ES-I3 (cell line): ENCODE results near the gene COL23A1.

Experiments
- H3K36me3 ChIP-seq: 2 replicates; pipeline ENCODE4 v1.6.1; 2013; ENCODE audit warnings: mild to moderate bottlenecking, low read length, control low read depth, moderate library complexity; ENCODE audit not compliant: insufficient read depth
- H3K4me1 ChIP-seq: 2 replicates; pipeline ENCODE4 v1.6.1; 2013; ENCODE audit warnings: mild to moderate bottlenecking, control low read depth, low read length; ENCODE audit not compliant: insufficient read depth
- H3K9ac ChIP-seq: 2 replicates; pipeline ENCODE4 v1.6.1; 2013; ENCODE audit warnings: low read depth, mild to moderate bottlenecking, low read length, moderate library complexity
- H3K9me3 ChIP-seq: 2 replicates; pipeline ENCODE4 v1.6.1; 2013; ENCODE audit warnings: mild to moderate bottlenecking, low read length, moderate library complexity; ENCODE audit not compliant: control insufficient read depth, insufficient read depth

The COL23A1 gene

GRCh38 chr5:178470760-178471025 lies 119.5 kb downstream of the COL23A1 start:
- H3K36me3 ChIP-seq = no peaks in the 10 kb centered on the region
- H3K4me1 ChIP-seq = peaks cover 3% of the 10 kb centered on the region; the same call in 1 of the 2 replicates
- H3K9ac ChIP-seq = no peak overlapping the region
- no peaks in the 10 kb centered on the region; the same call in 1 of the 2 replicates for H3K9me3 ChIP-seq

GRCh38 chr5:178469975-178470759 lies 120.0 kb downstream of the COL23A1 start:
- no peak overlapping the region for H3K9ac ChIP-seq
- peaks cover 3% of the 10 kb centered on the region; the same call in 1 of the 2 replicates for H3K4me1 ChIP-seq
- no peaks in the 10 kb centered on the region; the same call in 1 of the 2 replicates for H3K9me3 ChIP-seq
- no peaks in the 10 kb centered on the region for H3K36me3 ChIP-seq

- Histone ChIP-seq H3K4me1 (peaks cover 3% of the 10 kb centered on the region; the same call in 1 of the 2 replicates), H3K36me3 (no peaks in the 10 kb centered on the region), H3K9ac (no peak overlapping the region), H3K9me3 (no peaks in the 10 kb centered on the region)
Observed at GRCh38 chr5:178469011-178469974, 120.9 kb downstream of the COL23A1 start.

GRCh38 chr5:178468196-178468685 lies 122.0 kb downstream of the COL23A1 start:
- peaks cover 5% of the 10 kb centered on the region; the same call in 1 of the 2 replicates for H3K4me1 ChIP-seq
- no peak overlapping the region for H3K9ac ChIP-seq
- H3K9me3 ChIP-seq = no peaks in the 10 kb centered on the region
- H3K36me3 ChIP-seq = no peaks in the 10 kb centered on the region

- no peaks in the 10 kb centered on the region for H3K36me3 ChIP-seq
- H3K4me1 ChIP-seq = peaks cover 11% of the 10 kb centered on the region; the same call in 1 of the 2 replicates
- H3K9ac ChIP-seq = no peak overlapping the region
- no peaks in the 10 kb centered on the region for H3K9me3 ChIP-seq
Observed at GRCh38 chr5:178467568-178468195, 122.5 kb downstream of the COL23A1 start.

GRCh38 chr5:178467205-178467567 lies 123.0 kb downstream of the COL23A1 start:
- H3K4me1 ChIP-seq = peaks cover 15% of the 10 kb centered on the region; the same call in 1 of the 2 replicates
- no peaks in the 10 kb centered on the region for H3K9me3 ChIP-seq
- H3K9ac ChIP-seq = no peak overlapping the region
- no peaks in the 10 kb centered on the region for H3K36me3 ChIP-seq

- Histone ChIP-seq H3K9ac (no peak overlapping the region), H3K9me3 (no peaks in the 10 kb centered on the region), H3K4me1 (peaks cover 23% of the 10 kb centered on the region; the same call in 1 of the 2 replicates), H3K36me3 (no peaks in the 10 kb centered on the region)
Observed at GRCh38 chr5:178466342-178466741, 123.9 kb downstream of the COL23A1 start.

- H3K9me3 ChIP-seq = no peaks in the 10 kb centered on the region
- no peaks in the 10 kb centered on the region for H3K36me3 ChIP-seq
- H3K9ac ChIP-seq = no peak overlapping the region
- H3K4me1 ChIP-seq = peaks cover 25% of the 10 kb centered on the region; the same call in 1 of the 2 replicates
Observed at GRCh38 chr5:178465861-178466288, 124.3 kb downstream of the COL23A1 start.

GRCh38 chr5:178465228-178465860 lies 124.8 kb downstream of the COL23A1 start:
- no peaks in the 10 kb centered on the region for H3K9me3 ChIP-seq
- H3K9ac ChIP-seq = no peak overlapping the region
- no peaks in the 10 kb centered on the region for H3K36me3 ChIP-seq
- H3K4me1 ChIP-seq = peaks cover 25% of the 10 kb centered on the region; the same call in 1 of the 2 replicates

GRCh38 chr5:178464431-178465048 lies 125.7 kb downstream of the COL23A1 start:
- Histone ChIP-seq H3K9me3 (no peaks in the 10 kb centered on the region), H3K9ac (no peak overlapping the region), H3K4me1 (peaks cover 25% of the 10 kb centered on the region; the same call in 1 of the 2 replicates), H3K36me3 (no peaks in the 10 kb centered on the region)

- no peaks in the 10 kb centered on the region for H3K9me3 ChIP-seq
- H3K36me3 ChIP-seq = no peaks in the 10 kb centered on the region
- peaks cover 22% of the 10 kb centered on the region; the same call in 1 of the 2 replicates for H3K4me1 ChIP-seq
- H3K9ac ChIP-seq = no peak overlapping the region
Observed at GRCh38 chr5:178463321-178464155, 126.7 kb downstream of the COL23A1 start.

GRCh38 chr5:178462816-178463215 lies 127.4 kb downstream of the COL23A1 start:
- H3K36me3 ChIP-seq = no peaks in the 10 kb centered on the region
- peaks cover 21% of the 10 kb centered on the region; the same call in 1 of the 2 replicates for H3K4me1 ChIP-seq
- no peak overlapping the region for H3K9ac ChIP-seq
- no peaks in the 10 kb centered on the region for H3K9me3 ChIP-seq

- Histone ChIP-seq H3K9me3 (no peaks in the 10 kb centered on the region), H3K36me3 (no peaks in the 10 kb centered on the region), H3K4me1 (peaks cover 21% of the 10 kb centered on the region; the same call in 1 of the 2 replicates), H3K9ac (no peak overlapping the region)
Observed at GRCh38 chr5:178462076-178462475, 128.1 kb downstream of the COL23A1 start.
